ENCODE results near the gene GATAD2A.
"Not testable (repeated sequence)": the region's sequence is repeated elsewhere in the genome, so short reads cannot be mapped to it uniquely, and the experiment has no call there.

Gene GATAD2A

DNA sequence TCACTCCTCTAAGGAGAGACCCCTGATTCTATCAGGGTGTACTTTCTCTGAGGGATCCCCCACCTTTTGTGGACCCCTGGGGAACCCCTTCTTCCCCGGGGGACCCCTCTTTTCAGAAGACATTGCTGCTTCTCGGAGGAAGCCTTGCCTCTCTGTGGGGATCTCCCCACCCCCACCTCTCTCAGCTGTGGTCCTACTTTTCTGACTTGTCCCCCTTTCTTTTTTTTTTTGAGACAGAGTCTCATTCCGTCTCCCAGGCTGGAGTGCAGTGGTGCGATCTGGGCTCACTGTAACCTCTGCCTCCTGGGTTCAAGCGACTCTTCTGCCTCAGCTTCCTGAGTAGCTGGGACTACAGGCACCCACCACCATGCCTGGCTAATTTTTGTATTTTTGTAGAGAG lies 18.4 kb upstream of the GATAD2A start:
- DNase-seq (ENCODE audit: low spot score) (no peak), FAIRE-seq (no peak)

DNA sequence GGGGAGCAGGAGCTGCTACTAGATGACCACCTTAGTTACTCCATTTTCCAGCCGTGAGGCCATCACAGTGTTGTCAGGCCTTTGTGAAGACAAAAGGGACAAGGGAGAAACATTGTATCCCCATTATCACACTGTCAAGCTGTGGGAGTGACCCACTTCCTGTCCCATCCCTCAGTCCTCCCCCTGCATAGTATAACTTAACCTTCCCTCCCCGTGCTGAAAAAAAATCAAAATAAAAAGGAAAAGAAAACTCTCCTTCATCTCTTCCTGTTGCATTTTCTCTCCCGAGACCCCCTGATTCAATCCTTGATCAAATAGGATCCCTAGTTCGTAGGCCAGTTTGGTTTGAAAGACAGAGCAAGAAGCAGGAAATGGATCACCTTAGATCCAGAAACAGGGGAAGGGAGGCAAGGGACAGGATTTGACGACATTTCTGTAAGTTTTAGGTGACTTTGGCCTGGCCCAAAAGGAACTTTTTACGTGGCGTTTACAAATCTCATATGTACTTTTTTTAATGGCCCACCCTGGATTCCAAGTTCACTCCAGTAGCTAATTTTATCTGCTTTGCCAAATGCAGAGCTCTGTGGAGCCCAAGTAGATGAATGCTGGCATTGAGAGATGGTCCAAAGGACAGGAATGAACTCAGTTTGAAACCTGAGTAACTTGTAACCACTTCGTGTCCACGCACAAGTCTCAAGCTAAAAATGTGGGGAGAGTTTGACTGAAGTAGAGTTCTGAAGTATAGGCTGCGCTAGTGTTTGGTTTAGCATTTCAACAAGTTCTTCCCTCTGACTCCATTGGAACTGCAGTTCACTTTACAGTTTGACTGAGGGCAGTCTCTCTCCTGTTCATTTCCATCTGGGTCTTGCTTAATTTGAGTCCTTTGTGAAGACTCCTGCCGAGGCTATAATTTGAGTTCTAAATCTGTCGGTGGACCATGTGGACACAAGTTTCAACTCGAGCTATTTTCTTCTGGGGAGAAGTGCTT lies 16.6 kb upstream of the GATAD2A start:
- FAIRE-seq (no peak), DNase-seq (ENCODE audit: low spot score) (no peak)

- not testable (repeated sequence) for DNase-seq (ENCODE audit: low spot score); FAIRE-seq
These were observed 15.8 kb upstream of the GATAD2A start for GRCh38 chr19:19389683-19390082.

DNA sequence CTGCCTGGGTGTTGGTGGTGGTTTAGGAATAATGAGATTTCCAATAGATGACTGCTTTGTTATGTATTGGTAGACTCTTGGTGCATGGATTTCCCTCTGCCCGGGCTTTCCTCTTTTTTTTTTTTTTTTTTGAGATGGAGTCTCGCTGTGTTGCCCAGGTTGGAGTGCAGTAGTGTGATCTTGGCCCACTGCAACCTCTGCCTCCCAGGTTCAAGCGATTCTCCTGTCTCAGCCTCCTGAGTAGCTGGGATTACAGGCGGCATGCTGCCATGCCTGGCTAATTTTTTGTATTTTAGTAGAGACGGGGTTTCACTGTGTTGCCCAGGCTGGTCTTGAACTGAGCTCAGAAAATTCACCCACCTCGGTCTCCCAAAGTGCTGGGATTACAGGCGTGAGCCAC lies 11.1 kb upstream of the GATAD2A start:
- FAIRE-seq; DNase-seq (ENCODE audit: low spot score): not testable (repeated sequence)

GRCh38 chr19:19399733-19400433 lies 5.6 kb upstream of the GATAD2A start:
- FAIRE-seq: no peak
- DNase-seq (ENCODE audit: low spot score): no peak

- FAIRE-seq (no peak), DNase-seq (ENCODE audit: low spot score) (no peak)
These were observed 2.7 kb upstream of the GATAD2A start for GRCh38 chr19:19402656-19403372.

GRCh38 chr19:19403373-19403901 lies 2.0 kb upstream of the GATAD2A start:
- FAIRE-seq (no peak), DNase-seq (ENCODE audit: low spot score) (peak; percentile 14)

DNA sequence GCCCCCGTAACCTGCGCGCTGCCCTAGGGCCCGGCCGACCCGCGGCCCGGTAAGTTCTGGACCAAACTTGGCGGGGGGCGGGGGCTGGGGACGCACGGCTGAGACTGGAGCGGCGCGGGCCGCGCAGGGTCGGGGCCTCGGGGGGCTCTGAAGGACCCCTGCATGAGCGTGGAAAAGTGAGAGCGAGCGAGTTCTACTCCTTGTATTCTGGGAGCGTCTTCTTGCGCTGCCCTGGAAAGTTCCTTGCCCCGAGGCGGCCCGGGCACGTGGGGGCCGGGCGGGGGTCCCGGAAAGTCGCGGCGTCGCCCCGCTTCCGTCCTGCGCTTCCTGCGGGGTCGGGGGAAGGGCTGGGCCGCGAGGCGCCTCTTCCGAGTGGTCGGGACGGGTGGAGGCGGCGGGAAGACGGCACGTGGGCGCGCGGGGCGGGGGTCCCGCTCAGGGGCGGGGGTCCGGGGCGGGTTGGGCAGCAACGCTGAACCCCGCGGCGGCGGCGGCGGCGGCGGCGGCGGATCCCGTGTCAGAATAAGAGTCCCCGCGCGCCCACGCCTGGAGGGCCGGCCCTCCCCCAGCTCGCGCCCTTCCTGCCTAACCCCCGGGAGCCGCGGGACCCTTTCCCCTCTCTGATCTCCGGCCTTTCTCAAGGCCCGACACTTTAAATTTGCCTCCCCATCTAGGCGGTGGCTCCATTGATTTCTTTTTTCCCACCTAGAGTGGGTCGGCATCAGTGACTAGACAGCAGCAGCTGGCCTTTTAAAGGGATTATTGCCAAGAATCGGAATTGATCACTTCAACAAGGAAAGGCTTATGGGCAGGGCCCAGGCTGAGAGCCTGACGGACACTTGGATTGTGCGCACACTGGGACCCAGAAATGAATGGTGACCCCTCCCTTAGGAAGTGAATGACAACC lies 749 bp downstream of the GATAD2A start:
- FAIRE-seq: no peak
- DNase-seq (ENCODE audit: low spot score): no peak

DNA sequence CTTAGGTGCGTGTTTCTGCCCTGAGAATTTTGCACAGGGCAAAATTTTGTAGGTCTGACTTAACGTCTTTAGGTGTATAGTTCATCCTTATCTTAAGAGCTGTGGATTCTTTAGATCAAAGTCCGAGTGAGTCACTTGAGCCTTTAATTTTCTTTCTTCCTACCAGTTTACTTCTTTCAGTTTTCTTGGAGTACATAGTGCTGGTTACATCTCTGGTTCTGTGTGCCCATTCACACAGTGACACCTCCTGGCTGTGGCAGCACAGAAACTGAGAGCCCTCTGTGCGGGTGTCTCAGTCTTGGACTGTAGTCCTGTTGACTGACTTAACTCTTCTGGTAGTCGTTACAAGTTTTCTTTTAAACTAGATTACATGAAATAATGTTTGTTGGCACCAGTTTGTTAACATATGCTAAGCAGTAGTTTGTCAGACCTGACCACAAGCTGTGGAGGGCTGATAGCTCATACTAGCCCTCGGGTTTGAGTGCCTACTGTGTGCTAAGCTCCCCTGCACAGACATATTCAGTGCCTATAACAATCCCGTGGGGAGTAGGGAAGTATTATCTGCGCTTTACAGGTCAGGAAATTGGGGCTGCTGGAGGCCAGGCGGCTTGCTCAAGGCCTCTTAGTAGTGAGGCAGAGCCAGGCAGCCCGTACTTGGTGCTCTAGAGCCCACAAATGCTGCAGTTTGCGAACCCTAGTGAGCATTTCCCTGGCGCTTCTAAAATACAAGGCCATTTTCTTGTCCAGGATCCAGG lies 1.6 kb downstream of the GATAD2A start:
- DNase-seq (ENCODE audit: low spot score) (peak; percentile 67), FAIRE-seq (peak; percentile 53)

DNA sequence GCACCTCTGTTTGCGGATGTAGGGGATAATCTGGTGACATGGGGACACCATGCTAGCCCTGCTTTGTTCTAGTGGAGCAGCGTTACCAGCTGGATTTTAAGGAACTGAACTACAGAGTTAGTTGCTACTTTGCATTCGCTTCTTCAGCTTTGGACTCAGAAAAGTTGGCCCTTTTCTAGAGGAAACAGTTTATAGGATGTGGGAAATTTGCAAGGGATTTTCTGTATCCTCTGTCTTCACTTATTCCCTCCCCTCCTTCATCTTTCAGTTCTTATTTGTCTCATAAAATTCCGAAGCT lies 2.1 kb downstream of the GATAD2A start:
- FAIRE-seq (no peak), DNase-seq (ENCODE audit: low spot score) (no peak)

GRCh38 chr19:19409205-19409604 lies 3.7 kb downstream of the GATAD2A start:
- FAIRE-seq (no peak), DNase-seq (ENCODE audit: low spot score) (no peak)

DNA sequence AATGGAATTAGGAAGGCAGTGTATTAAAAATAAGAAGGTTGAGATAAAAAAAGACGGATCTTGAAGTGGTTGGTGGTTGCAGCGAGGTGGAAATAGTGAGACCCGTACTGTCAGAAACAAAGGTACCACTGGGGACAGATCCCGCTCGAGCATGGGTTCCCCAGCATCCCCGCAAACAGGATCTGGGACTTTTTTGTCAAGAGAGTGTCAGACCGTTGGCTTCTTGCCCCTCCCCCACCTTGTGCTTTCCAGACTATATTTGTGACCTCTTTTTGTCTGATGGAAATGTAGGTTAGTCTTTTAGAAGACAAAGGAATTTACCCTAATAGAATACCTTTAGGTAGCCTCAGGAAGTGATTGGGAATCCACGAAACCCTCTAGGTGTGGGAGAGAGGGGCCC lies 4.2 kb downstream of the GATAD2A start:
- FAIRE-seq (no peak), DNase-seq (ENCODE audit: low spot score) (no peak)

DNA sequence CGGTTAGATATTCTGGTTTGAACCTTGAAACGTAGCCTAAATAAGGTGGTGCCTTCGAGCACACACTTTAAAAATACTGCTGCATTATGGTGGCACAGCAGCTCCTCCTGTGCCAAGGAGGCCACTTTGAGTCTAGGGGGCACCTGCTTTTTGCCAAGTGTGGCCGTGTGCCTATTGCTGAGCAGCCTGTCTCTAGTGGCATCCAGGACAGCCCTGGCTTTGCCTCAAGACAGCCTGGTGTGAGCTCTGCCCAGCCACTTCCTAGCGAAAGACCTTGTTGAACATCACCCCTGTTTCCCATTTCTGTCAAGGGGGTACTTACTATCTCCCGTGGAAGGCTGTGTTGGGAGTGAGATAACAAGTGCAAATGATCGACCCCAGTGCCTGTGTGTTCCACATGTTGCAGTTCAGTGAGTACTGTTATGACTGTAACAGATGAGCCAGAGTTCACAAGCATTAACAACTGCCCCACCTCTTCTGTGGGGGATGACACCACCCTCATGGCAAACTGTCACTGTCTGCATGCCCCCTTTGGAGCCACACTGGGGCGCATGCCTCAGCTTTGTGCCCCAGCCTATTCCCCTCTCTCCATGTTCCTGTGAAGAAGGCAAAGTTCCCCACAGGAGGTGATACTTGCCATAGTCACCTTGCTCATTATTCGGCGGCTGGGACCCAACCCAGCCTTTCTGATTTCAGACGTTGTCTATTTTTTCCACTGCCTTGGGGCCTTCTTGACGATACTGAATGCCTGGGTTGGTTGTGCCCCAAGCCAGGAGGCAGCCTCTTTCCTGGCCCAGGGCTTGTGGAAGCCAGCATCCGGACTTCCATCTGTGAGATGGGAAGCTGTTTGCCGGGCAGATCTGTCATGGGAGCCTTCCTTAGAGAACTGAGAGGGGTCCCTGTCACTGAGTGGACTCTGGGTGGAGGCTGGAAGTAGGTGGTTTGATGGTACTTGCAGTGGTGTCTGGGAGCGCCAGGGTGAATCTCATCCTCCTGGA lies 5.4 kb downstream of the GATAD2A start:
- FAIRE-seq: no peak

DNA sequence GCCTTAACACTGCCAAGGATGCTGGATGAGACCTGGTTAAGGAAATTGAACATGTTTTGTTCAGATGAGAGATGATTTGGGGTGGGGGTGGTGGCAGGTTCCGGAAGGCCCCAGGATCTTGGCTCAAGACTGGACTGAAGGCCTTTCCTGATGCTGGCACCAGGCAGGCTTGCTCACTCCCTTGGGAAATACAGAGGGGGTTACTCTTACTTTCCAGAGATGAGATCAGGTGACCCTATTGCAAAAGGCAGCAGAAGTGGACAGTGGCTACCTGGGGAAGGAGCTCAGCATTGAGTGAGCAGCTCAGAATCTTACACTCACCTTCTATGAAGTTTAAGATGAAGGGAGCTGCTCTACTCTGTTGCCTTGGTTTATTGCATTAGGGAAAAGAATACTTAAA lies 10.8 kb downstream of the GATAD2A start:
- no peak for DNase-seq (ENCODE audit: low spot score)
- FAIRE-seq: no peak

More for the DNA sequence above, 5.4 kb downstream of the GATAD2A start:
- DNase-seq (ENCODE audit: low spot score): no peak

GRCh38 chr19:19417046-19417445 lies 11.6 kb downstream of the GATAD2A start:
- FAIRE-seq (no peak), DNase-seq (ENCODE audit: low spot score) (no peak)

DNA sequence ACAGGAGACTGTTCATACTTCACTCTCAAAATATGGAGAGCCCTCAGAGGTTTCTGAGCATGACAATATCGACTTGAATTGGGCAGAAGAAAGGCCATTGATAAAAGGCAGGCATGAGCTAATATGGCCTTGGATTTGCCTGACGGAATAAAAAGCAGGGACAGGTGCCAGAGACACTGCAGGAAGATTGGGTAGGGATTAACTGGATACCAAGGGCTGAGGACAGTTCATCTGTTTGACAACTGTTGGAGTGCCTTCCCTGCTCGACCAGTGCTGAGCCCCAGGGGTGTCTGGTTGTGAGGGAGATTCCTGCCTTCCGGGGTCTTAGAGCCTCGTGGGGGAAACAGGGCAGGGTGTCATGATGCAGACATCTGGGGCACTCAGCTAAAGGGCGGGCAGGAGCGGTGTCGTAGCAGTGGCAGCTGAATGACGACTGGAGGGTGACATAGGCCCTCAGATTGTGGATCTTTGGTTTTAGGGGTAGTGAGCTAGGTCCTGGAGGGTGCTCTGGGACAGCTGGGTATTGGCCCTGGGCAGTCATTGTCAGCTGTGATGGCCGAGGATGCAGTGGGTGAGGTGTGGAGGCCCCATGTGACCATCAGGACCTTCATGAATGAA lies 12.3 kb downstream of the GATAD2A start:
- DNase-seq (ENCODE audit: low spot score) (no peak), FAIRE-seq (no peak)

GRCh38 chr19:19418555-19419260 lies 13.2 kb downstream of the GATAD2A start:
- FAIRE-seq: no peak

More at GRCh38 chr19:19418555-19419260, 13.2 kb downstream of the GATAD2A start:
- no peak for DNase-seq (ENCODE audit: low spot score)
